Hematopoietic multipotent progenitor cell treated with erythropoietin and hydrocortisone succinate and interleukin-3 and kit ligand, for 6 days (in vitro differentiated cells): Measurements from ENCODE around the gene LRRC41.
A peak's percentile ranks its signal among the peaks of the same experiment; 100 is the strongest.
"Not testable (repeated sequence)": the region's sequence is repeated elsewhere in the genome, so short reads cannot be mapped to it uniquely, and the experiment has no call there.

Experiments
- DNase-seq: peaks from one replicate; pipeline ENCODE4 v3.0.0-alpha.2; 2015

The LRRC41 gene, protein sequence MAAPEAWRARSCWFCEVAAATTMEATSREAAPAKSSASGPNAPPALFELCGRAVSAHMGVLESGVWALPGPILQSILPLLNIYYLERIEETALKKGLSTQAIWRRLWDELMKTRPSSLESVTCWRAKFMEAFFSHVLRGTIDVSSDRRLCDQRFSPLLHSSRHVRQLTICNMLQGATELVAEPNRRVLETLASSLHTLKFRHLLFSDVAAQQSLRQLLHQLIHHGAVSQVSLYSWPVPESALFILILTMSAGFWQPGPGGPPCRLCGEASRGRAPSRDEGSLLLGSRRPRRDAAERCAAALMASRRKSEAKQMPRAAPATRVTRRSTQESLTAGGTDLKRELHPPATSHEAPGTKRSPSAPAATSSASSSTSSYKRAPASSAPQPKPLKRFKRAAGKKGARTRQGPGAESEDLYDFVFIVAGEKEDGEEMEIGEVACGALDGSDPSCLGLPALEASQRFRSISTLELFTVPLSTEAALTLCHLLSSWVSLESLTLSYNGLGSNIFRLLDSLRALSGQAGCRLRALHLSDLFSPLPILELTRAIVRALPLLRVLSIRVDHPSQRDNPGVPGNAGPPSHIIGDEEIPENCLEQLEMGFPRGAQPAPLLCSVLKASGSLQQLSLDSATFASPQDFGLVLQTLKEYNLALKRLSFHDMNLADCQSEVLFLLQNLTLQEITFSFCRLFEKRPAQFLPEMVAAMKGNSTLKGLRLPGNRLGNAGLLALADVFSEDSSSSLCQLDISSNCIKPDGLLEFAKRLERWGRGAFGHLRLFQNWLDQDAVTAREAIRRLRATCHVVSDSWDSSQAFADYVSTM

GRCh38 chr1:46303038-46303871 is at the start of gene LRRC41, which contains the start of gene UQCRH:
TSS of gene LRRC41 (minus strand) at chr1:46303616. CDS start at chr1:46303322, 294 bp downstream.
TSS of gene UQCRH (plus strand) at chr1:46303698. CDS start at chr1:46303767, 69 bp downstream.
- peak; percentile 98 for DNase-seq

DNA sequence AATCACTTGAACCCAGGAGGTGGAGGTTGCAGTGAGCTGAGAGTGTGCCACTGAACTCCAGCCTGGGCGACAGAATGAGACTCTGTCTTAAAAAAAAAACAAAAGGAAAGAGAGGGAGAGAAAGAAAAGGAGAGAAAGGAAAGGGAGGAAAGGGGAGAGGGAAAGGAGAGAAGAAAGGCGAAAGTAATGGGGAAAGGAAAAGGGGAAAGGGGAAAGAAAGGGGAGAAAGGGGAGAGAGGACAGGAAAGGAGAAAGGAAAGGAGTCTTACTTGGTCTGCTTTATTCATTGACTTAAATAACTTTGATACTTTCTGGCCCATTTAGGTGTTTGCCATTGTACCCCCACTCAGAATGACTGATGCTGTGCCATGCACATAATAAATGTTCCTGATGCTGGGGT is 48.9 kb upstream of the LRRC41 start:
- no peak for DNase-seq

- no peak for DNase-seq
These were observed 41.9 kb upstream of the LRRC41 start for GRCh38 chr1:46345281-46345680.

DNA sequence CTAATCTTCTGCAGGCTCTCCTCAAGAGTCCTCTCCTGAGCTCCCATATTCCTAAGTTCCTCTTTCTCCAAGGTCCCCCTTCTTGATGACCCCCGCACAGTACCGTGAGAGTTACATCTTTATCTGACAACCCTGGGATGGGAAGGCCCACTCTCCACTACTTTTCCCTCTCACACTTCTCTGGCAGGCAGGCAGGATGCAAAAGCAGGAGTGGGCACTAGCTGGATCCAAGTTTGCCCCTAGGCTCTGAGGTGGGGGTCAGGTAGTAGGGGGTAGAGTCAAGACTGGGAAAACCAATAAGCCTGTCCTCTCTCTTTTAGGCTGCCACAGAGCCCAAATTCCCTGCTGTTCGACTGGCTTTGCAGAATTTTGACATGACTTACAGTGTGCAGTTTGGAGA is 41.1 kb upstream of the LRRC41 start:
- DNase-seq, result no peak

DNA sequence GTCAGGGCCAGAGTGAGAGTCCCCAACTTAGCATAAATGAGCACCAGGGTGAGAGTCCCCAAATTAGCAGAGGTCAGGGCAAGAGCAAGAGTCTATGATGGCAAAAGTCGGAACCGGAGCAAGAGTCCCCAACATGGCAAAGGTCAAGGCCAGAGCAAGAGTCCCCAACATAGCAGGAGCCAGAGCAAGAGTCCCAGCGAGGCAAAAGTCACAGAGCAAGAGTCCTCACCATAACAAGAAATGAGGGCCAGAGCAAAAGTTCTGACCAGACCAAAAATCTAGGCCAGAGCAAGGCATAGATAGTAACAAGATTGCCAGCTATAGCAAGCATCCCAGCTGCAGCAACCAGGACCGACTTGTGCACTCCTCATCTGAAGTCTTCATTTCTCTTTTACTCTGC is 40.3 kb upstream of the LRRC41 start:
- DNase-seq, result no peak

GRCh38 chr1:46343351-46343695 is 39.9 kb upstream of the LRRC41 start:
- no peak for DNase-seq

- no peak for DNase-seq
These were observed 39.4 kb upstream of the LRRC41 start for GRCh38 chr1:46342677-46343350.

DNA sequence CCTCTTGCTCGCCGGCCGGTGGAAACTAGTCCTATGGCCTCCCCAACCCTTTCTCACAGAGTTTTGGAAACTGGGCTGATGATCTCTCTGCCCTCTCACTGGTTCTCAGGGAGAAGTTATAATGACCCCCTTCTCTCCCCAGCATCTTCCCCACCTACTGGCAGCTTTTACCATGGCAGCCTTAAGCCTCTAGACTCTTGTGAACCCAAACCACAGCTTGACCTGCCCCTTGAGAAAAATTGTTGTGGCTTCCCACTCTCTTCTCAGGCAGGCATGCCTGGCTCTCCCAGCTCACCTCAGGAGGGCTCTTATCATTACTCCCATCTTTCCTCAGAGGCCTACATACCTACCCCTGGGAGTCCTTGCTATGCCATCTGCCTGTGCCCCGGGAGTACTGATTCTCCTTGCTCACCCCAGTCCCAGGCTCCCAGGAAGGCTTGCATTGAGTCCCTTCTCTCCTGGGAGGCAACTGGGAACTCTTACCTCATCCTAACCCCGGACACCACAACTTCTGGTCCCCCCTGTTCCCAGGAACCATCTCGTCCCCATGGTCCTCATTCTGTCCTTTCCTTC is 38.8 kb upstream of the LRRC41 start:
- DNase-seq, result peak; percentile 72

DNA sequence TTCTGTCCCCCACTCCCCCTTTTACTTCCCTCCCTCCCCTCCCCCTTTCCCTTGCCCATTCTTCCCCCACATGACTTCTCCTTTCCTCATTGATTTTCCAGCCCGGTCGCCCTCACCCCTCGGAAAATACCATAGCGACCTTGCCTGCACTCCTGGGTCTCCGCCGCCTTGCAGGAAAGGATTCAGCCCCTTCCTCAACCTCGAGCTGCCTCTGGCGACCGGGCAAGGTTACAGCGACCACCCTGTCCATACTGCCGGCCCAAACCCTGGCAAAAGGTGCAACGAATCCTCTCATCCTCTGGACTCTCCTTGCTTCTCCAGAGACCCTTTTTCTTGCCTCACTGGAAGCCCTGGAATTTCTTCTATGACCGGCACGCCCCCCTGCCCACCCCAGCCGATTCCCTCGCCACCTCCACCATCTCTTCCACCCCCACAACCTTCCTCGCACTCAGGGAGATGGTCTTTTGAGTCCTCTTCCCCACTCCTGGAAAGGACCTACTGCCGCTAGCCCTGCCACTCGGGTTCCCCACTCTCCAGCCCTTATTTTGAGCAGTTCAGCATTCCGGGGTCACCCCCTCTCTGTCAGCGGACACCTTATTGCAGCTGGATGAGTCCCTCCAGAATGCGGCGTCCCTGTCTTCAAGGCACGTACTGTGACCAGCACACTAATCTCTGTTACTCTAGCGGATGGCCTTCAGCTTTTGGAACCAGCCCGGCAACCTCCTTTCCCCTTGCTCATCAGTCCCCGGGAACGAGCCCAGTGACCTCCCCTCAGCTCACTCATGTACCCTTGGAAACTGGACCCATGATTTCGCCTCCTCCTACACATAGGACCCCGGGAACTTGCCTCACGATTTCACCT is 38.0 kb upstream of the LRRC41 start:
- no peak for DNase-seq

- peak; percentile 96 for DNase-seq
These were observed 37.2 kb upstream of the LRRC41 start, which contains the start of gene NSUN4 for GRCh38 chr1:46340404-46341221. TSS of gene NSUN4 (plus strand) at chr1:46340807. CDS start at chr1:46340827, 20 bp downstream.

DNA sequence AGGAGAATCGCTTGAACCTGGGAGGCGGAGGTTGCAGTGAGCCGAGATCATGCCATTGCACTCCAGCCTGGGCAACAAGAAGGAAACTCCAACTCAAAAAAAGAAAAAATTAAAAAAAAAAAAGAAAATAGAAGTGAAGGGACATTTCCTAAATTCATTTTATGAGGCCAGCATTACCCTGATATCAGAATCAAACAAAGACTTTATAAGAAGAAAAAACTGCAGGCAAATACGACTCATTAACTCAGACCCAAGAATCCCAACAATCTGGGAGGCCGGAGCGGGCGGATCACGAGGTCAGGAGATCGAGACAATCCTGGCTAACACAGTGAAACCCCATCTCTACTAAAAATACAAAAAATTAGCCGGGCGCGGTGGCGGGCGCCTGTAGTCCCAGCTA is 34.0 kb upstream of the LRRC41 start:
- DNase-seq, result not testable (repeated sequence)

GRCh38 chr1:46335081-46335480 is 31.7 kb upstream of the LRRC41 start:
- no peak for DNase-seq

DNA sequence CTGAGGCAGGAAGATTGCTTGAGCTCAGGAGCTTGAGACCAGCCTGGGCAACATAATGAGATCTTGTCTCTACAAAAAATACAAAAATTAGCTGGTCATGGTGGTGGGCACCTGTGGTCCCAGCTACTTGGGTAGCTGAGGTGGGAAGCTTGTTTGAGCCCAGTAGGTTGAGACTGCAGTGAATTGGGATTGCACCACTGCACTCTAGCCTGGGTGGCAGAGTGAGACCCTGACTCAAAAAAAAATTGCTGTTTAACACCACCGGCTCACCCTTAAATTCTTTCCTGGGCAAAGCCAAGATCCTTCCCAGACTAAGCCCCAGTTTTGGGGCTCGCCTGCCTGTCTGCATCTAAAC is 30.6 kb upstream of the LRRC41 start:
- DNase-seq, result no peak

- DNase-seq, result peak; percentile 83
These were observed 30.0 kb upstream of the LRRC41 start for GRCh38 chr1:46333300-46334029.

GRCh38 chr1:46331786-46332540 is 28.5 kb upstream of the LRRC41 start:
- DNase-seq, result not testable (repeated sequence)

DNA sequence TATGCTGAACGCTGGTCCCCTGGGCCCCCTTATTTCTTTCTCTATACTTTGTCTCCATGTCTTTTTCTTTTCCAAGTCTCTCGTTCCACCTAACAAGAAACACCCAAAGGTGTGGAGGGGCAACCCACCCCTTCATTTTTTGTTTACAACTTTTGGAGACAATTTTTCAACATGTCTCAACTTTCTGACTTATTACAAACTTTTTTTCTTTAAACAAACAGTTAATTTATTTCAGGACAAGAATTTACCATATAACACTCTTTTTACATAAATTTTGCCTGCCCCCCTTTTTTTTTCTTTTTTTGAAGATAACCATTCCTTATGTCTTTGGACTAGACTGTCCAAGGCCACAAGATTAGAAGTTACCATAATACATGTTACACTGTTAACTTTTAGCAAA is 27.0 kb upstream of the LRRC41 start:
- DNase-seq, result not testable (repeated sequence)

- not testable (repeated sequence) for DNase-seq
These were observed 26.4 kb upstream of the LRRC41 start for GRCh38 chr1:46329807-46330206.

- DNase-seq, result not testable (repeated sequence)
These were observed 24.8 kb upstream of the LRRC41 start for GRCh38 chr1:46328182-46328581.
